Superior temporal gyrus (tissue), 1 donor: ENCODE data around the gene EXOC3L4.

ENCODE experiments used
- DNase-seq: peaks from one replicate; pipeline ENCODE4 v3.0.0-alpha.2; 2016; ENCODE audit errors: extremely low spot score

Gene EXOC3L4

GRCh38 chr14:103133210-103134140 is 39.0 kb downstream of the EXOC3L4 start:
- DNase-seq, result no peak

GRCh38 chr14:103134405-103134804 is 39.9 kb downstream of the EXOC3L4 start:
- no peak for DNase-seq

- no peak for DNase-seq
Measured at GRCh38 chr14:103134919-103135318, 40.4 kb downstream of the EXOC3L4 start.

DNA sequence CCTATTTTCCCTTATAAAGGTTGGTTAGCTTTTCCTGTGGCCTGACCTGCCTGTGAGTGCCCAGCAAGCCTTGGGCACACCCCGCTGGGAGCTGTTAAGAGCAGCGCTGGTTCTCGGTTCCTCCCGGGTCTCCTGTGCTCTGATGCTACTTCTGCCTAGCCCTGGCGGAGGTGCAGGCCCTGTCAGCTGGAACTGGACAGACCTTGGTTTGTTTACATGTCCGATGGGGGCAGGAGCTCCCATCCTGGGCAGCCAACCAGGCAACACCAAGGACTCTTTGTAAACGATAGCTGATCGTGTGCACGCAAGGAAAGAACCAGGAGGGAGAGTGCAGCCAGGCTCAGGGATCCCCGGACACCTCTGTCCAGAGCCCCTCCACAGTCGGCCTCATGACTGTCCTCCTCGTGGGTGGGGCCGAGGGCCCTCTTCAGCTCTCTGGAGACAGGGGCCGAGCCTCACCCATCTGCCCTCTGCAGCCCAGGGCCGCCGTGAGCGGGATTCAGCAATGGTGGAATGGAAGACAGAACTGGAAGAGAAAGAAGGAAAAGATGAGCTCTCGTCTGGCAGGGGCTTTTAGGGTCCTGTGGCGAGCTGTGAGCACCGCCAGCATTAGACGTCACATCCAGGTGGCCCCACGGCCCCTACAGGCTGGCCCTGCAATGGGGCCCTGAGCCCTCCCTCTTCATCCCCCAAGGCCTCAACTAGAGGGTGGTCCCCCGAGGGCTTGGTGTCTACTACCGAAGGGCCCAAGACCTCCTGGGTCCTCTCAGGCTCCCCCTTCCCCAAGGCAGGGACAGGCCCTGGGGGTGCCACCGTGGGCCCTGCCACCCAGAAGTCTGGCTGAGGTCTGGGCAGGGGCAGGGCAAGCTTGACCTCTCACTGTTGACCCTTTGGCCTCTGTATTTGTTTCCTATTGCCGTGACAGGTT is 41.1 kb downstream of the EXOC3L4 start:
- DNase-seq, result no peak

- no peak for DNase-seq
Measured at GRCh38 chr14:103136388-103137271, 42.1 kb downstream of the EXOC3L4 start.

- DNase-seq, result no peak
Measured at GRCh38 chr14:103137689-103138300, 43.3 kb downstream of the EXOC3L4 start.

DNA sequence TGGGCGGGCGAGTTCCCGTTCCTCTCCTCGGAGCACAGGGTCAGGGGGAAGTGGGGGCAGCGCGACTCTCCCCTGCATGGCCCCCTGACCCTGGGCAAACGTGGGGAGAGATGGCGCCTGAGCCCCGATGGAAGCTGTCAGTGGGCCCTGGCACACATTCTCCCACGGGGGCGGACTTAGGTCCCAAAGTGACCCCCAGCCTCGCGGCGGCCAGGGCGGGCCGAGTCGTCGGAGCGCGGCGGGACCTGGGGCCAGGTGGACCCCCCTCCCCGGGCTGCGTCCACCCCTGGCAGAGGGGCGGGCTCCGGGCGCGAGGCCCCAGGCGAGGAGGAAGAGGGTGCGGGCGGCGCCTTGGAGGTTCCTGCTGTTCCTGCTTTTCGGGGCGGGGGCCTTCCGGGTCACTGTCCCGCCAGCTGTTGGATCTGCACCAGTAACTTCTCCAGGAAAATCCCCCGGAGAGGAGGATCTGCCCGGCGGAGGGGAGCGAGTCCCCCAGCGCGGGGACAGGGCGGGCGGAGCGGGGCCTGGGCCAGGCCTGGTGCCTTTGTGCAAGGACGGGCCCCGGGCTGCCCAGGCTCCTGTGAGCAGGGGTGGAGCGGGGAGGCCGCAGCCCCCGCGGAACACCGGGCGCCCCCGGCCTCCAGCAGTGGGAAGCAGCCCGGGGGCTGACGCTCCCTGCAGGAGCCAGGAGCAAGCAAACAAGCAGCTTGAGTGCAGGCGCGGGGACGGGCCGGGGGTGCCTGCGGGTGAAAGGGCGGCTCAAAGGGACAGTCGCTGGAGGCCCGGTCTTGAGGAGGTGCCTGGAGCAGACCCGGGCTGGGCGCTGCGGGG is 44.0 kb downstream of the EXOC3L4 start:
- DNase-seq, result no peak

DNA sequence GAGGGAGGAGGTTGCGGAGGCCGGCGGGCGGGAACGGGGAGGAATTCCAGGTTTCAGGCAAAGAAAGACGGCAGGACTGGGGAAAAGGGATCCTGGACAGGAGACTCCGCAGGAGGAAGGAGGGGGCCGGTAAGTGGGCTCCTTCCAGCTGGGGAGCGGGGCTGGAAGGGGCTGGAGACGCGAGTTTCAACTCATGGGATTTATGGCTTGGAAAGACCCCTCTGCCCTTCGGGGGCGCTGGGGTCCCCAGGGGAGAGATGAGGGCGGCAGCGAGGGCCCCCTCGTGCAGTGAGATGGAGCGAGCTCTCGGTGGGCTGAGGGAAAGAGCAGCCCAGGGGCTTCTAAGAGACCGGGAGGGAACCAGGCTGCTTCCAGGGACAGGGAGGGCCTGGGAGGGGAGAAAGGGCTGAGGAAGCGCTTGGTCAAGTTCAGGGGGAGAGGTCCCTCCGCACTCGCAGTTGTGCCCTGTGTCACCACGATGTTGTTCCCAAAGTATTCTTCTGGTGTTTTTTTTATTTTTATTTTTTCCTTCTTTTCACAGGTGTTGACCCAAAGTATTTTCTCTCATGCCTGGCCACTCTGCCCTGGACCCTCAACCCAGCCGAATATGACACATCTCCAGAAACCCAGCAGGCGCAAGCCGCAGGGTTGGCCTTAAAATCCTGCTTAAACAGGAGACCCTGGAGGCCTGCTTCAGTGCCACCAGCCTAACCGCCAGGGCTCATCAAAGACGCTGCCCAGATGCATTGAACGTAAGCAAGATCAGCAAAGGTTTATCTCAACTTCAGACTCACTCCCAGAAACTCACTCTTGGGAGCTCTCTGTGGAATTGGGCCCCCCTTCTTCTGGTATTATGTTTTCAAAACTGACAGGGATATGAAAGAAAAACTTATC is 44.9 kb downstream of the EXOC3L4 start:
- no peak for DNase-seq

- DNase-seq, result no peak
Measured at GRCh38 chr14:103140316-103141109, 46.0 kb downstream of the EXOC3L4 start.

DNA sequence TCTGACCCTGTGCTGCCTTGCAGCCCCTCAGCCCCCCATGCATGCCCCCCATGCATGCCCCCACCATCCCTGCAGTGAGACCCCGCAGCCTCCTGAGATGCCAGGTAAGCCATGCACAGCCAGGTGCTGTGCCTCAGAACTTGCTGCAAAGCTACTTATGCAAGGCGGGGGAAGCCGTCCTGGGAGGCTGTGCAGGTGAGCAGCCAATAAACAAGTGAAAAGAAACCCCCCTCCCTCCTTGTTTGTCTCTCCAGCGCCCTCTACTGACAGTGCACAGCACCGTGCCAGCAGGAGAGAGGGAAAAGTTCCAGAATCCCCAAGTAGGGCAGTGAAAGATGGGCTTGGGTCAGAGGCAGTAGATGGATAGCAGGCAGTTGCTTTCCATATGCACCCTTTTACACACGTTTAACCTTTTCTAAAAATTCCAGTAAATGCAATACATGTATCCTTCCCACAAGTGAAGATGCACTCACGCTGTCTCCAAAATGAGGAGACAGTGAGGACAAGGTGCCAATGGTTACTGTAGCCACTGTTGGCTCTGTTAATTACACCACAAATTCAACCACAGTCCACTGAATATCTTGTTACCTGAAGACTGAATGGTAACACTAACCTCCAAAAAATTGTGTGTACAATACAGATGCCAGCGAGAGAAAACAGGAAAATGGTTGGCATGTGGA is 46.7 kb downstream of the EXOC3L4 start:
- no peak for DNase-seq

DNA sequence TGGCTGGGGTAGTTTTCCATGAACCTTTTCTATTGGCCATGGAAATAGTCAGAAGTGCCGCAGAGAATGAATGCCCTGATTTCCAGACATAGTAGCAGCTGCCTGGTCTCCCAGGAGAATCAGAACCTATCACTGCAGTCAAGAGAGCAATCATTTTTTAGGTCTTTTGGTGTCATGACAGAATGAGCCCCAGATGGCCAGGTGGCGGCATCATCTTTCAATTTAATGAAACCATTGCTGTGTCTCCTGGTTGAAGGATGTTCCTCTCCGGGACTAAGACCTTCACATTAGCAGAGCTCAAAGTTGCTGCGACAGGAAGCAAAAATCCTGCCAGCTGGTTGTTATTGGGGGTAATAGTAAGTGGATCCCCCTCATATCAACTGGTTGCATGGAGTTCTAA is 47.5 kb downstream of the EXOC3L4 start:
- no peak for DNase-seq

DNA sequence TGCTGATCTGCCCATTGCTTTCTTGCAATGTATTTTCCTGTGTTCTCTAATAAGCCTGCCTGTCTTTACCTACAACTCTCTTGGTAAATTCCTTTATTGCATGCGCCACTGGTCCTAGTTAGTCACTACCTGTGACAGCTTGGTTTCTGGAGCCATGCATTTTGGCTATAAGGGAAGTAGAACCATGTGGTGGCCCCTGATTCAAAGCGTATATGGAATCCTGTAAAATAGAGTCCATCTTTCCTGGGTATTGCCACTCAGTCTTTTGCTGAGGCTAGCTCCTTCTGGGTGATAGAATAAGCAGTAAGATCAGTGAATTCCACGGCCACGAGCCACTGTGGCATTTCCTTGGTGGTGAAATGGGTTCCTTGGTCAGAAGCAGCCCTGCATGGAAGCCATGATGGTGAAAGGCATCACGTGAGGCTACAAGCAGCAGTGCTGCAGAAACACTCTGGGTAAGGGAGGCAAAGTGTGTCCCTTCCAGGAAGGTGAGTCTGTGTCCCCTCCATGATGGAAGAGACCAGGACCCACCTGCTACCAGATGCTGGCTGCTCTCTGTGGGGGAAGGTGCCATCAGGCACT is 48.3 kb downstream of the EXOC3L4 start:
- DNase-seq, result no peak

DNA sequence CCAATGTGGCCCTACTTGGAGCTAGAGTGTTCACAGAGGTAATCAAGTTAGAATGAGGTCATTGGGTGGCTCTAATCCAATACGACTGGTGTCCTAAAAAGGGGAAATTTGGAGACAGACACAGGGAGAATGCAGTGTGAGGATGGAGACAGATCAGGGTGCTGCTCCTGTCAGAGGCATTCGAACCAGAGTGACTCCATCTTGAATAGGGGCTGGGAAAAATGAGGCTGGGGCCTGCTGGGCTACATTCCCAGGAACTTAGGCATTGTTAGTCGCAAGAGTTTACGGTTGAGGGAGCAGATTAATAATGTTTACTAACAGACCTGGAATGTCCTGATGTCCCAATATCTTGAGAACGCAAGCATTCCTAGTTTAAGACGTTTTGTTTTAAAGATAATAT is 49.0 kb downstream of the EXOC3L4 start:
- no peak for DNase-seq

DNA sequence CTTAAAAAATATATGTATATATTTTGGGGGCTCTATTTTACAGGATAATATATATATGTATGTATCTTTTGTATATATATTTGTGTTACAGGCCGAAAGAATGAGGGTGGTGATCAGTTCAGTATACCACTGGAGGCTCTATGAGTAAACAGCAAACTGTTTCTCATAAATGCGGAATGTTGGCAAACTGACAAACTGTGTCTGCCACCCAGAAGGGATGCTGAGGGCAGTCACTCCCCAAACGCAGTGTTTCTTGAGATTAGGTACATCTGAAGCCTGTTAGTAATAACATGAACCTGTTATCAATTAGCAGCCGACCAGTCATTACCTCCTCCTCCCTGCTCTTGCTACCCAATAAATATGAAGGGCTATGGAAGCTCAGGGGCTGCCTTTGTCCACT is 49.6 kb downstream of the EXOC3L4 start:
- DNase-seq, result no peak

- DNase-seq, result no peak
Measured at GRCh38 chr14:103146141-103146709, 51.7 kb downstream of the EXOC3L4 start.

DNA sequence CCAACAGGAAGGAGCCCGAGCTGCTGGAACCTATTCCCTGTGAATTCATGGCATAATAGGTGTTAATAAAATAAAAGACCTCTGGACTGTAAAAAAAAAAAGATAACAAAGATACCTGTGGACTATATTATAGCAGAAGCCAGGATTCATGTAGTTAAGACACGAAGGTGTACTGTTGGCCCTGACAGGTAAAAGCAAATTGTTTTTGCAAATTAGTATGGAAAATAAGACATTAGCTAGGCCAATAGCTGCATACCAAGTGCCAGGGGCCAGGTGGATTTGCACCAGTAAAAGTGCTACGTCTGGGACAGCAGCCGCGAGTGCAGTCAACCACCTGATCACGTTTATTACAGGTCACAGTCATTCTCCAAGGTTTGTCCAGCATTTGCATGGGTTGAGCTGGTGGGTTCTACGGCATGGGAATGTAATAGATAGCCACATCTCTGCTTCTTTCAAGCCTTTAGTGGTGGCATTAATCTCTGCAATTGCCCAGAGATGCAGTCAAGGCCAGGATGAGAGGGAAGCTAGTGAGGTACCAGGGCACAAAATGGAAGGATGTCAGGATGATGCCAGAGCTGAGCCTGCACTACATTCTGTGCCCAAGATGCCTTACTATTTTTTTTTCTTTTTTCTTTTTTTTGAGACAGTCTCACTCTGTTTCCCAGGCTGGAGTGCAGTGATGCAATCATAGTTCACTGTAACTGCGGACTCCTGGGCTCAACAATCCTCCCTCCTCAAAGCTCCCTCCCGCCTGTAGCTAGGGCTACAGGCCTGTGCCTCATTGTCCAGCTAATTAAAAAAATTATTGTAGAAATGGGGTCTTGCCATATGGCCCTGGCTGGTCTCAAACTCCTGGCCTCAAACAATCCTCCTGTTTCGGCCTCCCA is 55.1 kb downstream of the EXOC3L4 start:
- no peak for DNase-seq
